HG03442 (cell line): ENCODE data around the gene TMEM129.
A peak's percentile ranks its signal among the peaks of the same experiment; 100 is the strongest.
"Not testable (repeated sequence)": the region's sequence is repeated elsewhere in the genome, so short reads cannot be mapped to it uniquely, and the experiment has no call there.

Experiments
- ATAC-seq: cut with Tn5 transposase; IDR thresholded peaks from one replicate; pipeline ENCODE4 v1.9.1; 2021; ENCODE audit warnings: mild to moderate bottlenecking, moderate library complexity; ENCODE audit not compliant: unreplicated experiment

The TMEM129 gene

GRCh38 chr4:1703867-1704266 lies 17.3 kb downstream of the TMEM129 start:
- no peak for ATAC-seq

- not testable (repeated sequence) for ATAC-seq
Observed at GRCh38 chr4:1701671-1702070, 19.5 kb downstream of the TMEM129 start.

GRCh38 chr4:1695913-1696312 lies 25.2 kb downstream of the TMEM129 start:
- ATAC-seq = no peak

GRCh38 chr4:1693131-1693896 lies 27.8 kb downstream of the TMEM129 start:
- ATAC-seq = peak; percentile 59

- no peak for ATAC-seq
Observed at GRCh38 chr4:1691737-1692373, 29.3 kb downstream of the TMEM129 start.

- no peak for ATAC-seq
Observed at GRCh38 chr4:1690698-1691097, 30.4 kb downstream of the TMEM129 start.

- ATAC-seq = no peak
Observed at GRCh38 chr4:1686440-1687036, 34.6 kb downstream of the TMEM129 start.

- no peak for ATAC-seq
Observed at GRCh38 chr4:1685235-1686150, 35.6 kb downstream of the TMEM129 start.

GRCh38 chr4:1684506-1685234 lies 36.5 kb downstream of the TMEM129 start:
- no peak for ATAC-seq

- ATAC-seq = peak; percentile 87
Observed at GRCh38 chr4:1683736-1684505, 37.2 kb downstream of the TMEM129 start, which contains the start of gene FAM53A. FAM53A (minus strand) TSS chr4:1684313; CDS start chr4:1668741, 15,572 bp downstream.

GRCh38 chr4:1683261-1683735 lies 37.8 kb downstream of the TMEM129 start:
- ATAC-seq = no peak

GRCh38 chr4:1682860-1683259 lies 38.3 kb downstream of the TMEM129 start:
- ATAC-seq = no peak

- ATAC-seq = no peak
Observed at GRCh38 chr4:1678244-1678643, 42.9 kb downstream of the TMEM129 start.

- no peak for ATAC-seq
Observed at GRCh38 chr4:1676605-1677525, 44.3 kb downstream of the TMEM129 start.

- no peak for ATAC-seq
Observed at GRCh38 chr4:1675802-1676137, 45.4 kb downstream of the TMEM129 start.

- ATAC-seq = no peak
Observed at GRCh38 chr4:1675136-1675801, 45.9 kb downstream of the TMEM129 start.

- no peak for ATAC-seq
Observed at GRCh38 chr4:1674682-1675081, 46.4 kb downstream of the TMEM129 start.

- no peak for ATAC-seq
Observed at GRCh38 chr4:1673671-1674070, 47.5 kb downstream of the TMEM129 start.
